K562 (cell line): ENCODE measurements around the gene ZEB2. TPM values are rescaled to one million over a fixed set of nuclear protein-coding genes. Genes with fewer than 3 reads are reported as not detected.

Experiments used
- ATAC-seq: fragments of 200-7000 bp; cut with Tn5 transposase; 3 replicates; pipeline ENCODE4 v1.9.1; 2020; ENCODE audit warnings: moderate library complexity
- BruUV-seq: library from RNA; stranded (reverse); fragments of 400-500 nt; replicated peaks from 2 replicates; lab custom pipeline; 2021; lab: Mats Ljungman, UMichigan
- CTCF ChIA-PET: fragments of 300-600 bp; formaldehyde crosslinking; extraction: SDS; loops from one replicate; lab custom pipeline; 2021; ENCODE audit warnings: low intra/inter-chr PET ratio; lab: Yijun Ruan, JAX
- POLR2A ChIA-PET: fragments of 300-600, 350-650 bp; sonication (Branson Sonifier 250); formaldehyde crosslinking; extraction: SDS; loops from one replicate; lab custom pipeline; 2021; ENCODE audit warnings: antibody characterized with exemption, inconsistent platforms; lab: Yijun Ruan, JAX
- DNase-seq, 4 experiments: peaks; one replicate each; pipeline versions ENCODE4 v3.0.0 to v3.0.0-alpha.2; 2011 to 2018; ENCODE audit warnings: low spot score in 3 of 4, mixed read lengths in 3 of 4; ENCODE audit errors: extremely low read depth in 1 of 4
- FAIRE-seq: peaks from 2 replicates; lab custom pipeline; 2011; peaks lifted over from hg19 to GRCh38; lab: Jason Lieb, UNC
- H2AFZ ChIP-seq: 2 replicates; pipeline ENCODE4 v1.6.0; 2011; ENCODE audit warnings: low read depth, low read length, control low read depth, inconsistent platforms
- H3K27ac ChIP-seq: fragments of 200-600 bp; 3 replicates; pipeline ENCODE4 v1.8.0; 2011; ENCODE audit warnings: low read depth, mild to moderate bottlenecking, control low read depth, inconsistent platforms, low read length, moderate library complexity, mixed read lengths; ENCODE audit errors: extremely low read depth
- H3K27me3 ChIP-seq, 2 experiments: fragments of 300-600 bp in 1 of 2; 2 replicates in 1 of 2; 3 replicates in 1 of 2; pipeline versions ENCODE4 v1.6.0 to v1.8.0; 2011; ENCODE audit warnings: inconsistent platforms in 2 of 2, low read length in 2 of 2, mild to moderate bottlenecking in 1 of 2, mixed read lengths in 1 of 2, moderate library complexity in 1 of 2; ENCODE audit not compliant: control insufficient read depth in 2 of 2, insufficient read depth in 2 of 2
- H3K36me3 ChIP-seq: fragments of 300-600 bp; 3 replicates; pipeline ENCODE4 v1.8.0; 2011; ENCODE audit warnings: mild to moderate bottlenecking, low read length, inconsistent platforms; ENCODE audit not compliant: control insufficient read depth, insufficient read depth
- H3K4me1 ChIP-seq, 2 experiments: fragments of 200-600 bp in 1 of 2; replicated peaks in 1 of 2; 2 replicates in 1 of 2; 3 replicates in 1 of 2; pipeline versions ENCODE4 v1.5.1 to v1.8.0; 2011; ENCODE audit warnings: inconsistent platforms in 2 of 2, low read length in 2 of 2, mild to moderate bottlenecking in 1 of 2, mixed read lengths in 1 of 2, moderate library complexity in 1 of 2; ENCODE audit not compliant: control insufficient read depth in 2 of 2, insufficient read depth in 2 of 2
- H3K4me2 ChIP-seq: 2 replicates; pipeline ENCODE4 v1.6.1; 2011; ENCODE audit warnings: low read length, control low read depth, inconsistent platforms, mixed read lengths; ENCODE audit not compliant: insufficient read depth
- H3K4me3 ChIP-seq: fragments of 200-600 bp; sonication (generic), shearing (Covaris generic); 2 replicates; pipeline ENCODE4 v1.5.1; 2016; ENCODE audit warnings: control low read depth, inconsistent platforms
- H3K79me2 ChIP-seq: fragments of 200-600 bp; 3 replicates; pipeline ENCODE4 v1.8.0; 2011; ENCODE audit warnings: low read length, inconsistent platforms; ENCODE audit not compliant: control insufficient read depth, insufficient read depth
- H3K9ac ChIP-seq, 2 experiments: 2 replicates each; pipeline versions ENCODE4 v1.6.0 to v1.6.1; 2011; ENCODE audit warnings: low read depth in 2 of 2, low read length in 2 of 2, control low read depth in 1 of 2, inconsistent platforms in 1 of 2, mild to moderate bottlenecking in 1 of 2, mixed read lengths in 1 of 2; ENCODE audit not compliant: insufficient read depth in 1 of 2
- H3K9me1 ChIP-seq: one replicate; pipeline ENCODE4 v1.6.0; 2011; ENCODE audit warnings: inconsistent platforms, mild to moderate bottlenecking, low read length, moderate library complexity; ENCODE audit not compliant: control insufficient read depth, insufficient read depth
- H3K9me3 ChIP-seq: replicated peaks from 2 replicates; pipeline ENCODE4 v1.5.1; 2011; ENCODE audit warnings: low read depth, low read length, inconsistent platforms; ENCODE audit not compliant: control insufficient read depth, insufficient read depth
- H4K20me1 ChIP-seq: replicated peaks from 2 replicates; pipeline ENCODE4 v1.6.1; 2011; ENCODE audit warnings: low read length, inconsistent platforms, mixed read lengths; ENCODE audit not compliant: control insufficient read depth, insufficient read depth
- E2F6 ChIP-seq, 2 experiments: IDR thresholded peaks; 2 replicates each; pipeline ENCODE4 v1.6.1; 2011; ENCODE audit warnings: borderline replicate concordance in 1 of 2, control low read depth in 1 of 2, low read depth in 1 of 2, low read length in 1 of 2, mild to moderate bottlenecking in 1 of 2, mixed read lengths in 1 of 2, moderate library complexity in 1 of 2; ENCODE audit not compliant: insufficient read depth in 1 of 2, insufficient read length in 1 of 2, poor library complexity in 1 of 2, severe bottlenecking in 1 of 2; ENCODE audit errors: extremely low read depth in 1 of 2
- L3MBTL2 ChIP-seq: fragments of 450-650 bp; IDR thresholded peaks from 2 replicates; pipeline ENCODE4 v1.6.1; 2016; ENCODE audit warnings: mild to moderate bottlenecking, moderate library complexity
- OTX1 ChIP-seq: fragments of 450-650 bp; formaldehyde crosslinking; IDR thresholded peaks from 2 replicates; pipeline ENCODE4 v1.4.0; 2022; ENCODE audit warnings: mild to moderate bottlenecking
- RBBP5 ChIP-seq: fragments of 200-600 bp; sonication (generic); IDR thresholded peaks from 2 replicates; pipeline ENCODE4 v1.6.1; 2012; ENCODE audit warnings: borderline replicate concordance, mild to moderate bottlenecking, low read length, control low read depth, inconsistent platforms; ENCODE audit not compliant: insufficient read depth, poor library complexity, severe bottlenecking
- RBFOX2 ChIP-seq: fragments of 200-400 bp; formaldehyde crosslinking; IDR thresholded peaks from 2 replicates; pipeline ENCODE4 v1.6.1; 2017; ENCODE audit warnings: low read depth, mild to moderate bottlenecking, low read length, moderate library complexity
- VEZF1 ChIP-seq: fragments of 200-800 bp; sonication (Bioruptor generic); IDR thresholded peaks from 2 replicates; pipeline ENCODE4 v1.6.1; 2017; ENCODE audit warnings: missing genetic modification characterization, missing compliant biosample characterization
- WGBS: fragments of 100-300 bp; shearing (Covaris generic); methylation state at CpG from one replicate; pipeline ENCODE4 v1.1.6; 2016; ENCODE audit warnings: low coverage, mixed read lengths; ENCODE audit not compliant: insufficient coverage; ENCODE audit errors: missing lambda C conversion rate; 5-methylcytosine and 5-hydroxymethylcytosine counted together
- in situ Hi-C: fragments of 300-500 bp; cut with MboI; formaldehyde crosslinking; loops from 4 replicates; pipeline ENCODE4 v1.15.0; 2018; ENCODE audit warnings: inconsistent platforms, mixed read lengths
- intact Hi-C: fragments of 100-400 bp; cut with micrococcal nuclease; formaldehyde crosslinking; loops from 2 replicates; pipeline ENCODE4 v1.14.2; 2022
- polyA plus RNA-seq, 8 experiments: library from polyadenylated mRNA; depleted of rRNA in 4 of 8; stranded (reverse) in 5 of 8; unstranded in 3 of 8; fragments of >200 nt; fragmentation: Nextera tagmentation in 2 of 8; fragmentation: Illumina TruSeq in 1 of 8; extraction: Ambion mirVana in 2 of 8; extraction: Trizol in 1 of 8; gene quantifications; 2 replicates each; pipeline versions ENCODE4 v1.2.1 to v1.2.3, GENCODE V29; 2011 to 2014; ENCODE audit warnings: inconsistent platforms in 1 of 8, missing spikeins in 1 of 8
- total RNA-seq, 7 experiments: library from RNA; depleted of rRNA in 6 of 7; stranded (reverse); fragments of >200 nt in 6 of 7; fragmentation: Illumina TruSeq in 2 of 7; extraction: Trizol in 2 of 7; gene quantifications; 2 replicates each; pipeline versions ENCODE4 v1.2.1 to v1.2.3, GENCODE V29; 2011 to 2021; ENCODE audit warnings: low replicate concordance in 1 of 7

Gene ZEB2
- total and polyA plus RNA-seq, 9 of the 15 experiments (the other 6 are each of a cell fraction or from before 2014, with no cell fraction given), result 15.1 to 113 (median 72.3) TPM

GRCh38 chr2:144509879-144510221 is 10.1 kb downstream of the ZEB2 start:
- in situ Hi-C loops, result no loop called here
- peaks cover 43% of the 10 kb centered on the region for H4K20me1 ChIP-seq
- H2AFZ ChIP-seq, result no peak overlapping the region
- H3K4me2 ChIP-seq, result peak overlapping the region; percentile 65
- CTCF ChIA-PET, result interaction anchor here (0.6 kb wide), 1 partner anchor 646 kb away, joined by 4 read pairs; no protein-coding TSS in a partner anchor
- H3K79me2 ChIP-seq, result peaks cover 100% of the 10 kb centered on the region
- intact Hi-C loops, result loop anchor here (5.0 kb wide), 2 partner anchors 68 to 178 kb away; a partner anchor contains a TSS
- no peak overlapping the region; the same call in 1 of the 2 replicates for H3K4me3 ChIP-seq
- H3K9ac ChIP-seq, result peak overlapping the region in 1 of 2 experiments; percentile 50; a peak in 2 of 4 replicates
- 7% methylated on average over 3 of the region's 3 CpGs for WGBS
- DNase-seq (no peak), FAIRE-seq (peak; percentile 32), ATAC-seq (no peak)
- peak overlapping the region; percentile 60 for H3K27ac ChIP-seq
- H3K9me3 ChIP-seq, result no peaks in the 10 kb centered on the region
- peaks cover 33 to 89% of the 10 kb centered on the region in 2 experiments for H3K4me1 ChIP-seq
- BruUV-seq, result no TSS peak
- H3K9me1 ChIP-seq, result no peaks in the 10 kb centered on the region
- H3K27me3 ChIP-seq, result no peaks in the 10 kb centered on the region
- POLR2A ChIA-PET, result interaction anchor here (0.7 to 4.8 kb wide), 6 partner anchors 9 to 373 kb away, joined by 3 to 21 read pairs (median 3); no protein-coding TSS in a partner anchor
- H3K36me3 ChIP-seq, result peaks cover 90% of the 10 kb centered on the region
- peak; percentile 3 for TF ChIP-seq RBBP5
- TF ChIP-seq OTX1 (CRISPR knock-in tag), result no peak
- TF ChIP-seq RBFOX2, result 0 out of 2 replicates have a peak, but pooled peaks have one; percentile 10
- peak in 1 of 2 experiments; percentile 53 for TF ChIP-seq E2F6 (IDR thresholded peaks at IDR 0.05; ENCODE audit: borderline replicate concordance in 1 of 2, extremely low read depth in 1 of 2, insufficient read depth in 1 of 2, insufficient read length in 1 of 2, low read depth in 1 of 2, low read length in 1 of 2, poor library complexity in 1 of 2, severe bottlenecking in 1 of 2)
- TF ChIP-seq VEZF1 (CRISPR knock-in tag), result peak; percentile 48; the same call in 1 of the 2 replicates
- 0 out of 2 replicates have a peak, but pooled peaks have one; percentile 26 for TF ChIP-seq L3MBTL2
